HG03135 (cell line): ENCODE data around the gene KCNJ2.

Experiments used
- ATAC-seq: cut with Tn5 transposase; IDR thresholded peaks from one replicate; pipeline ENCODE4 v1.9.1; 2021; ENCODE audit warnings: mild to moderate bottlenecking, moderate library complexity; ENCODE audit not compliant: unreplicated experiment

KCNJ2 gene

DNA sequence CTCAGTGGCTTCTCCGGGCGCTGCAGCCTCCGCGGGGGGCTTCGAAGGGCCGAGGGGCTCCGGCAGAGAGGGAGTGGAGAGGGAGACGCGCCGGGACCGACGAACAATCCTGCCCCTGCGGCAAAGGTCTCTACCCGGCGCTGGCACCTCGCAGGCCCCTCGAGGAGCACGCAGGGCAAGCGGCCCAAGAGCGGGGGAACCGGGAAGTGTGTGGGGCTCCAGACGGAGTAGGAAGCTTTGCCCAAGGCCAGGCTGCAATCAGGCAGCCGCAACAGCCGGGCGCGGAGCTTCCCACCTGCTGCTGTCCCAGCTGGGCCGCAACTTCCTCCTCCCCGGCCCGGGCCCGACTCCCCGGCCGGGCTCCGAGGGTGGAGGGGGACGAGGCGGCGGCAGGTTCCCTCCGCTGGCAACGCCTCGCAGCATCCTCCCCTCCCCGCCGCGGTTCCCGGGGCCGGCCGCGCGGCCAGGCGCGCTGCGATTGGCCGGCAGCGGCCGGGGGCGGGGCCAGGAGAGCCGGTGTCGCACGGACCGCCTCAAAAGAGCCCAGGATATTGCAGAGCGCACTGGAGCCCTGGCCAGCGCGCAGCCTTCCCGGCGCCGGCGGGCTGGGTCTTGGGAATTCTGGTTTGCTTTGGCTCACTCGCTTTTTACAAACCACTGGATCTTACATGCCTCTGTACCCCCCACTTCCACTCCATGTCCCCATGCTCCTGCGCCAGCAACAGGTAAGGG is at the start of gene KCNJ2:
Gene KCNJ2, plus strand, starts transcription at position 556 of the 732 bp plus-strand sequence. CDS start 5,508 bp downstream, outside the sequence.
- ATAC-seq = peak; percentile 97

- ATAC-seq = no peak
Observed at GRCh38 chr17:70119545-70119944, 49.8 kb upstream of the KCNJ2 start.

GRCh38 chr17:70119983-70120382 is 49.3 kb upstream of the KCNJ2 start:
- ATAC-seq = no peak

DNA sequence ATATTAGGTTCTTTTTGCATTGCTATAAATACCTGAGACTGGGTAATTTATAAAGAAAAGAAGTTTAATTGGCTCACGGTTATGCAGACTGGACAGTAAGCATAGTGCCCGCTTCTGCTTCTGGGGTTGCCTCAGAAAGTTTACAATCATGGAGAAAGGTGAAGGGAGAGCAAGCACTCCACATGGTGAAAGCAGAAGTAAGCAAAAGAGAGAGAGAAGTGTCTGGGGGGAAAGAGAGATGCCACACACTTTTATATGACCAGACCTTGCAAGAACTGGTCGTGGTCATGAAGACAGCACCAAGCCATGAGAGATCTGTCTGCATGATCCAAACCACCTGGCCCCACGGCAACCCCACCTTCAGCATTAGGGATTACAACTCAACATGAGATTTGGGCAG is 48.9 kb upstream of the KCNJ2 start:
- no peak for ATAC-seq

GRCh38 chr17:70121126-70121525 is 48.2 kb upstream of the KCNJ2 start:
- ATAC-seq = no peak

GRCh38 chr17:70123193-70123592 is 46.1 kb upstream of the KCNJ2 start:
- no peak for ATAC-seq

- ATAC-seq = no peak
Observed at GRCh38 chr17:70124723-70125122, 44.6 kb upstream of the KCNJ2 start.

DNA sequence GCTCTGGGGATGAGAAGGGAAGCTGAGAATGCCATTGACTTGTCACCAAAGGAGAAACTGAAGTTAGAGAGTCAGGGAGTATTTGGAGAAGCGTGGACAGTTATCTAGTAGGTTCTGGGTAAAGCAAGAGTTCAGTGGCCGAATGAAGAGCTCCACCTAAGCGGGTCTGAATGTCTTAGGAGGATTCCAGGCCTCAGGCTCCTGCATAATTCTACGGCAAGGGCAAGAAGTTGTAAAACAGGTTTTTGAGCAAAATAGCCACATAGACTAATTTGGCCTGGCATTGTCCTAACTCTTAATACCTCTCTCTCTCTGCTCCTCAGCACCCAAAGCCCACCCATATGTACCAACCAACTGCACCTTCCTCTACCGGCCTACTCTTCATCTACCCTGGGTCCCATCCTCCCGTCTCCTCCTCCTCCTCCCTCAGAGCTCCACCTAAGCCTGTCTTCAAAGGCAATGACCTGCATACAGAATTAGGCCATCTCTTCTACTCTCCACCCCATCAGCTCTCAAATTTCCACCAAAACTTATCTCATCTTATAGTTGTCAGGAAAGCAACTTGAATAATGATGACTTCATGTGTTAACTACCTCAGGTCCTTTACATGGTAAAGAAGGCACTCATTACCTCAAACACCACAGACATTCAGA is 42.0 kb upstream of the KCNJ2 start:
- no peak for ATAC-seq

- ATAC-seq = no peak
Observed at GRCh38 chr17:70128727-70129238, 40.5 kb upstream of the KCNJ2 start.

DNA sequence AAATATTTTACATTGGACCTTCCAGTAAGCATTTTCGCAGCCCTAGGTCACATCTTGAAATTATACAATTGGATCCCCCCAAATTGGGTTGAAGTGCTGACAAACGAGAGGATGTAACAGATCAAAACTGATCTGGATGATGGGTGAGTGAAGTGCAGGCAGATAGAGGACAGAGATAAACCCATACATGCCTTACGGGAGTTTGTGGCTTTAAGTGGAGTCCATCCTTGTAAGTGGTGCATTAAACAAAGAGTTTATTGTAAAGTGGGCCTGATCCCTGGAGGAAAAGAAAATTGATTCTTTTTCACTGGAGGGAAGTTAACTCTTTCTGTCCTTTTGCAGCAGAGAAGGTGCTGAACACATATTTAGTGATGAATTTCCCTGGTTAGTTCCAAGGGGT is 39.0 kb upstream of the KCNJ2 start:
- ATAC-seq = no peak

GRCh38 chr17:70132505-70132904 is 36.8 kb upstream of the KCNJ2 start:
- no peak for ATAC-seq

GRCh38 chr17:70134042-70134441 is 35.3 kb upstream of the KCNJ2 start:
- ATAC-seq = no peak

GRCh38 chr17:70134777-70135176 is 34.6 kb upstream of the KCNJ2 start:
- ATAC-seq = no peak

DNA sequence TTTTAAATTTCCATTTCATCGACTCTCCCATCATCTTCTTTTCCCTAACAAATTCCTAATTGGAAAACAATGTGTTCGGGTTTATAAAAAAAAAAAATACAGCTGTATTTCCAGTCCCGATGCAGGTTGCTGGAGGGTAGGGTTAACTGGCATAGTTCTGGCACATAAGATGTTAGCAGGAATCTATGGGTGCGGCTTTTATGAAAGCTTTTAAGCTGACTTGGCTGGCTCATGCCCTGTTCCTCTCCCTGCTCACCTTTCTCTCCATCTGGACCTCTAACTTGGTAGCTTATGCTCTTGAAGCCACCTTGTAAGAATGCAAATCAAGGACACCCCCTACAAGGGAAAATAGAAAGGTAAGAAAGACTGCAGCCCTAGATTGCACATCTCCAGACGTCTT is 33.2 kb upstream of the KCNJ2 start:
- no peak for ATAC-seq

- ATAC-seq = peak; percentile 99
Observed at GRCh38 chr17:70137451-70138230, 31.7 kb upstream of the KCNJ2 start.

DNA sequence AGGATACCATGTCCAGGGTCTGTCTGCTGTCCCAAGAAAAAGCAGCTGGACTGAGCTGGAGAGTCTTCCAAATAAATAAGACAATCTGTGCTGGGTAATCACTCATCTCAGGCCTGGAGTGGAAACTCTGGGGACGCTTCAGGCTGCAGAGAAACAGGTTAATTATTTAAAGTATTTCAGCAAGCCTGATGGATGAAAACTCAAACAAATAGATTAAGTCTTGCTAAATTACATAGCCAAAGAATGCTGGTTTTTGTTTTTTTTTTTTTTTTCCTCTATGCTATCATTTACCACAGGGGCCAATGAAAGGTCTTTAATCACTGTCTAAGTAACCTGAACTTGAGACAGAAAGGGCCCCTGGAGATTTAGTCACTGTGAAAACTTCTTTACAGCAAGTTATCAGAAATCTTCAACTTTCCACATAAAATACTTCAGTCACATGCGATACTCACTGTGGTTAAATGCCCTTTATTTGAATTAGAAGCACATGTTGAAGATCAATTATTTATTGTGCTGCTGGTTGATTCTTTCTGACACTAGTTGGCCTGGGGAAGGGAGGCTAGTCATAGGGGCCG is 31.0 kb upstream of the KCNJ2 start:
- ATAC-seq = no peak

- ATAC-seq = no peak
Observed at GRCh38 chr17:70139449-70139993, 29.8 kb upstream of the KCNJ2 start.

GRCh38 chr17:70144260-70144846 is 25.0 kb upstream of the KCNJ2 start:
- ATAC-seq = no peak

DNA sequence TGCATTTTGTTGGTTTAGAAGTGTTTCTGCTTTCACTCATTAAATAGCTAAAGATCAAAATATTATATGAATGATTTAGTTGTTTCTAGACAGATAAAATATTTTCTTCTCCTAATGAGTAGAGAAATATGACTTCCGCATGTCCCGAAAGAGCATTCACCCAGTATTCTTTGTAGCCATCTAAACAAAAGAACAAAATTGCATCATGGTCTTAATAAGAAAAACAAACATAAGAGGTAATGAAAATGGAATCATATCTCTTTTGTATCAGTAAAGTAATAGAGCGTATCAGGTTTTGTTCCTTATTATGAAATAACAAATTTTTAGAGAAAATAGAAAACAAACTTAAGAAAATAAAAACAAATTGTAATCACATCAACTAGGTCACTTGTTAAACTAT is 16.1 kb upstream of the KCNJ2 start:
- ATAC-seq = no peak

- ATAC-seq = no peak
Observed at GRCh38 chr17:70157151-70157550, 12.2 kb upstream of the KCNJ2 start.

GRCh38 chr17:70158180-70158579 is 11.2 kb upstream of the KCNJ2 start:
- no peak for ATAC-seq
